HEK293 (cell line): Measurements from ENCODE around the gene SBF1.
A peak's percentile ranks its signal among the peaks of the same experiment; 100 is the strongest.

Source experiments
- CTCF ChIA-PET: fragments of 350-600 bp; formaldehyde crosslinking; extraction: SDS; loops from one replicate; lab custom pipeline; 2021; ENCODE audit warnings: antibody characterized with exemption; lab: Yijun Ruan, JAX
- POLR2A ChIA-PET: fragments of 300-600 bp; formaldehyde crosslinking; extraction: SDS; loops from one replicate; lab custom pipeline; 2020; ENCODE audit warnings: antibody characterized with exemption, inconsistent platforms; lab: Yijun Ruan, JAX
- H3K27ac ChIP-seq: fragments of 200-500 bp; sonication (Bioruptor generic); 2 replicates; pipeline ENCODE4 v1.5.1; 2014; ENCODE audit warnings: low read depth, low read length, control low read depth, inconsistent platforms; ENCODE audit errors: extremely low read depth
- H3K36me3 ChIP-seq, 2 experiments: fragments of 200-500 bp in 1 of 2; sonication (Bioruptor generic) in 1 of 2; 1 replicate in 1 of 2; 2 replicates in 1 of 2; pipeline ENCODE4 v1.5.1; 2014 to 2017; ENCODE audit warnings: inconsistent platforms in 2 of 2, low read length in 2 of 2; ENCODE audit not compliant: control insufficient read depth in 2 of 2, insufficient read depth in 1 of 2
- H3K4me1 ChIP-seq: fragments of 200-500 bp; sonication (Bioruptor generic); 2 replicates; pipeline ENCODE4 v1.5.1; 2014; ENCODE audit warnings: mild to moderate bottlenecking, low read length, inconsistent platforms; ENCODE audit not compliant: control insufficient read depth, insufficient read depth
- H3K4me3 ChIP-seq: 2 replicates; pipeline ENCODE4 v1.5.1; 2011; ENCODE audit warnings: low read depth, mild to moderate bottlenecking, control low read depth, low read length, moderate library complexity
- H3K9me3 ChIP-seq: fragments of 200-500 bp; sonication (Bioruptor generic); 2 replicates; pipeline ENCODE4 v1.5.1; 2014; ENCODE audit warnings: low read depth, low read length, inconsistent platforms; ENCODE audit not compliant: control insufficient read depth, insufficient read depth
- GLIS1 ChIP-seq: fragments of 450-650 bp; formaldehyde crosslinking; IDR thresholded peaks from 2 replicates; pipeline ENCODE4 v1.5.1; 2016; ENCODE audit warnings: missing biosample characterization, missing genetic modification characterization
- GLIS2 ChIP-seq: fragments of 450-650 bp; formaldehyde crosslinking; IDR thresholded peaks from 2 replicates; pipeline ENCODE4 v1.5.1; 2016; ENCODE audit warnings: missing biosample characterization, missing genetic modification characterization
- HIC1 ChIP-seq: fragments of 450-650 bp; formaldehyde crosslinking; IDR thresholded peaks from 2 replicates; pipeline ENCODE4 v1.5.1; 2016; ENCODE audit warnings: missing biosample characterization, missing genetic modification characterization
- INSM2 ChIP-seq: fragments of 450-650 bp; formaldehyde crosslinking; IDR thresholded peaks from 2 replicates; pipeline ENCODE4 v1.5.1; 2016; ENCODE audit warnings: missing biosample characterization, missing genetic modification characterization
- KLF1 ChIP-seq: fragments of 450-650 bp; formaldehyde crosslinking; IDR thresholded peaks from 2 replicates; pipeline ENCODE4 v1.5.1; 2016; ENCODE audit warnings: missing biosample characterization, missing genetic modification characterization
- PATZ1 ChIP-seq: fragments of 450-650 bp; formaldehyde crosslinking; IDR thresholded peaks from 2 replicates; pipeline ENCODE4 v1.5.1; 2016; ENCODE audit warnings: missing biosample characterization, missing genetic modification characterization
- PRDM10 ChIP-seq: fragments of 450-650 bp; formaldehyde crosslinking; IDR thresholded peaks from 2 replicates; pipeline ENCODE4 v1.5.1; 2016; ENCODE audit warnings: missing biosample characterization, missing genetic modification characterization
- ZBTB8A ChIP-seq: fragments of 450-650 bp; formaldehyde crosslinking; IDR thresholded peaks from 2 replicates; pipeline ENCODE4 v1.5.1; 2016; ENCODE audit warnings: missing biosample characterization, missing genetic modification characterization
- ZNF140 ChIP-seq: fragments of 450-650 bp; formaldehyde crosslinking; IDR thresholded peaks from 2 replicates; pipeline ENCODE4 v1.5.1; 2016; ENCODE audit warnings: missing biosample characterization, missing genetic modification characterization
- ZNF169 ChIP-seq: fragments of 450-650 bp; formaldehyde crosslinking; IDR thresholded peaks from 2 replicates; pipeline ENCODE4 v1.5.1; 2016; ENCODE audit warnings: missing biosample characterization, missing genetic modification characterization
- ZNF174 ChIP-seq: fragments of 450-650 bp; formaldehyde crosslinking; IDR thresholded peaks from 2 replicates; pipeline ENCODE4 v1.5.0; 2017; ENCODE audit warnings: missing biosample characterization, mild to moderate bottlenecking, missing genetic modification characterization
- ZNF350 ChIP-seq: fragments of 450-650 bp; formaldehyde crosslinking; IDR thresholded peaks from 2 replicates; pipeline ENCODE4 v1.5.0; 2017; ENCODE audit warnings: missing biosample characterization, mild to moderate bottlenecking, missing genetic modification characterization
- ZNF354C ChIP-seq: fragments of 450-650 bp; formaldehyde crosslinking; IDR thresholded peaks from 2 replicates; pipeline ENCODE4 v1.5.1; 2016; ENCODE audit warnings: missing biosample characterization, missing genetic modification characterization, low read depth, borderline replicate concordance
- ZNF645 ChIP-seq: fragments of 450-650 bp; formaldehyde crosslinking; IDR thresholded peaks from 2 replicates; pipeline ENCODE4; 2016; ENCODE audit warnings: missing biosample characterization, missing genetic modification characterization
- ZNF664 ChIP-seq: fragments of 450-650 bp; formaldehyde crosslinking; IDR thresholded peaks from 2 replicates; pipeline ENCODE4 v1.5.1; 2016; ENCODE audit warnings: missing biosample characterization, missing genetic modification characterization

SBF1 gene

GRCh38 chr22:50444663-50445062 is 30.2 kb downstream of the SBF1 start (continued):
- TF ChIP-seq PRDM10 (tag by site-specific recombination) (no peak), ZNF350 (tag by site-specific recombination) (no peak), ZNF140 (tag by site-specific recombination) (no peak), ZNF169 (tag by site-specific recombination) (no peak), ZNF174 (tag by site-specific recombination) (no peak), ZNF645 (tag by site-specific recombination) (no peak), INSM2 (tag by site-specific recombination) (no peak), ZNF664 (tag by site-specific recombination) (no peak), ZNF354C (no peak), ZBTB8A (tag by site-specific recombination) (0 out of 2 replicates have a peak, but pooled peaks have one; percentile 8)

GRCh38 chr22:50443801-50444625 is 30.8 kb downstream of the SBF1 start:
- H3K4me3 ChIP-seq, result no peak overlapping the region
- ChIA-PET POLR2A (interaction anchor here (0.9 to 3.0 kb wide), 9 partner anchors 8 to 193 kb away, joined by 3 to 12 read pairs (median 4); partner anchors contain the start of genes HDAC10, LMF2, NCAPH2 and SCO2), CTCF (interaction anchor here (0.6 to 1.1 kb wide), 2 partner anchors 82 to 203 kb away, joined by 3 to 5 read pairs; no protein-coding TSS in a partner anchor)
- no peaks in the 10 kb centered on the region for H3K9me3 ChIP-seq
- TF ChIP-seq GLIS1 (tag by site-specific recombination) (no peak), KLF1 (tag by site-specific recombination) (0 out of 2 replicates have a peak, but pooled peaks have one; percentile 21), PATZ1 (tag by site-specific recombination) (peak; percentile 18; the same call in 1 of the 2 replicates), HIC1 (peak; percentile 56; the same call in 1 of the 2 replicates), GLIS2 (tag by site-specific recombination) (peak; percentile 27; the same call in 1 of the 2 replicates)
- no peaks in the 10 kb centered on the region; the same call in 1 of the 2 replicates for H3K4me1 ChIP-seq
- peaks cover 5 to 88% of the 10 kb centered on the region in 2 experiments; a peak in 2 of 3 replicates for H3K36me3 ChIP-seq
- H3K27ac ChIP-seq, result peak overlapping the region; percentile 58; the same call in 1 of the 2 replicates
